ENCODE measurements around the gene AKT3.

AKT3 gene

DNA sequence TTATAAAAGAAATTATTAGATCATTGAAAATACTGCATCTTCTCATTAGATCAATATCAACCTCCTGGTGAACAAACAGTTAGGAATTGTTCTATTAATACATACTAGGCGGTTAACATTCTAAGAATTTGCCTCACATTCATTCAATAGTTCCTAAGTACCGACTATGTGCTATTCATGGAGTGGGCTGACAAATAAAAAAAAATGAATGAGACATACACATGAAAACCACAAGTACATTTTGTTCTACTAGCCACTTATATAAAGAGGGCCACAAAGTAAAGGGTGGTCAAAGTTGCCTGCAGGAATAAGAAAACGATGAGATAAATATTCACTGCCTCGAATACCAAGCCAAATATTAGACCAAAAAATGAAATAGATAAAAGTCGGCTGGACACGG, 299.8 kb downstream of the AKT3 start:
- no peak for DNase-seq (ENCODE audit: low spot score)

DNA sequence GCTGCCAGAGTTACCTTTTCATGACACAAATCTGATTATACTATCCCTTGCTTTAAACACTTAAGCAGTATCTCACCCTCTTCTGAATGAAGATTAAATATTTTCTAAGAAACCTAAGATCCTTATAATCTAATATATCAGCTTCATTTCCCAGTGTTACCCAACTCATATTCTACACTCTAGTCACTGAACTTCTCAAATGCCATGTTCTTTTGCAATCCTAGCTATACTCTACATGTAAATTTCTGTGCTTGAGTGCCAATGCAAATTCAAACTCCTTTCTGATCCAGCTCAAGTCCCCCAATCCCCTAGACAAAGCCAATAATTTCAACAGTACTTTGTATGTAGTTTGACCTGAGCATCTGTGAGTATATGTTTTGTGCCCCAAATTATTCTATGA, 300.3 kb downstream of the AKT3 start:
- DNase-seq (ENCODE audit: low spot score), result no peak

DNA sequence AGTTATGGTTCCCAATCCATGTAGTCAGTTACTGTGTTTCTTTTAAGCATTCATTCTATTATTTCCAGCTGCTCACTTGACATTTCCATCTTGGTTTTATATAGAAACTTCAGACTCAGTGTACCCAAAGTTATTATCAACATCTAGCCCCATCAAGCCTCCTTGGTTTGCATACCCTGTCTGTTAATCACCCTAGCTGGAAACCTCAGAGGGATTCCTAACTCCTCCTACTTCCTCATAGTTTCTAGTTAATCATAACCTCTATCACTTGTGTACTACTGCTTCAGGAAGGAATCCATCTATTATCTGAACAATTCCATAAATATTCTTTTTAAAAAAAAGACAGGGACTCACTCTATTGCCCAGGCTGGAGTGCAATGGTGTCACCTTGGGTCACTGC, 300.9 kb downstream of the AKT3 start:
- no peak for DNase-seq (ENCODE audit: low spot score)

DNA sequence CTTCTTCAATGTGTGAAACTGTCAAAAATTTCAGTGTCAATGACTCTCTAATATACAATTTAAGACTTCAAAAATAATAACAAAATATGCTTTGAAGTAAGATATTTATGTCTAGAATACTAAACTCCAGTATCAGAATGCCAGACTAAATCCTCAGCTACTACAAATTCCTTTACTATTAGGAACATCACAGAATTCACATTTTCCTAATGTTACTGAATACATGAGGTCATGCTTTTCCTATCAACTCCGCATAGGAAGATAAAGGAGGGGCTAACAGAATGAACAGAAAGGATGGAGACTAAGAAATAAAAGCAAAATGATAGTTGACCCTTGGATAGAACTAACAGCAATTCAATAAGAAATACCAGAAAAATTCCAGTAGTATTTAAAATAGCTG, 301.5 kb downstream of the AKT3 start:
- no peak for DNase-seq (ENCODE audit: low spot score)

DNA sequence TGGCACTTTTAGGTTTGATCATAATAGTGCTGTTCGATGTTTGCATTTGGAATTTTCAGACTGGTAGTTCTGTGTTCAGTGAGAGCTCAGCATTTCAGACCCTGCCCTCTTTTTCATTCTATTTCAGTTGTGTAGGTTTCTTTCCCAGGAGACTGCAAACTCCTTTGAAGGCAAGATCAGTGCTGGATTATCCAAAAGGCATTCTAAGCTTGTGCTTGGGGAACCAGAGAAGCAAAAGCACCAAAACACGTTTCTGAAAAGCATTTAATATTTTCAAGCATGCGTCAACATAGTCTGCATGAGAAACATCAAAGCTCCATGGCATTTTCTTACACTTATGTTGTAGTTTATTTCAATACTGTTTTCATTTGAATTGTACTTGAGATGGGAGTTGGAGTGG, 302.2 kb downstream of the AKT3 start:
- no peak for DNase-seq (ENCODE audit: low spot score)

DNA sequence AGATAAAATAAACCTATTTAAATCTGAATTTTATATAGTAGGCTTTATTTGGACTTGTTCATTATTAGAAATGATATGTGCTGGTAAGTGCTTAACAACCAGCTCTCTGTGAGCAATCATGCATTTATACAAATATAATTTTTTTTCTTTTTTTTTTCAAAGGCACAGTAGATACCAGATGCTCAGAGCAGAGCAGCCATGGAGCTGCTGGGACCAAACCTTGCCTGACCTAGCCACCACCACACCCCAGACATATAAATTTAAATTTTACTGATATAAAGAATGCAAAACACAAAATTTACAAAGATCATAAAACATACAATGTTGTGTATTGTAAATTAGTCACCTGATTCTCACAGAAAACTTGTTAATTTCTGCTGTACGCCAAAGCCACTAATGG, 303.6 kb downstream of the AKT3 start:
- no peak for DNase-seq (ENCODE audit: low spot score)

DNA sequence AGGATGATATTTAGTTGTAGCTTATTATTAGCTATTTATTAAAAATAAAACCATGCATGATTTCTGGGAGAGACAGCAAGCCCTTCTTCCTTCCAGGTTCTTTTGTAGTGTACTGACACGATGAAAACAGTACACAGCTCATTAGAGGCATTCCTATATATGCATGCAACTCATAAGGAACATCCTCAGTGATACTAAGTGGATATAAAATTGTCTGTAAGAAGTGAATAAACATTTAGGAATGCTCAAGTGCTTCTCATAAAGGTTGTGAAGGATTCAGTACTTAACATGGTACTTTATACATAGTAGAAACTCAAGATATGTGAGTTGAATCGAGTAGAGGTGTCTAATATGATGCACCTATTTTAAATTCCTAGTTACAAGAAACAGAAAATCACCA, 306.5 kb downstream of the AKT3 start:
- no peak for DNase-seq (ENCODE audit: low spot score)

DNA sequence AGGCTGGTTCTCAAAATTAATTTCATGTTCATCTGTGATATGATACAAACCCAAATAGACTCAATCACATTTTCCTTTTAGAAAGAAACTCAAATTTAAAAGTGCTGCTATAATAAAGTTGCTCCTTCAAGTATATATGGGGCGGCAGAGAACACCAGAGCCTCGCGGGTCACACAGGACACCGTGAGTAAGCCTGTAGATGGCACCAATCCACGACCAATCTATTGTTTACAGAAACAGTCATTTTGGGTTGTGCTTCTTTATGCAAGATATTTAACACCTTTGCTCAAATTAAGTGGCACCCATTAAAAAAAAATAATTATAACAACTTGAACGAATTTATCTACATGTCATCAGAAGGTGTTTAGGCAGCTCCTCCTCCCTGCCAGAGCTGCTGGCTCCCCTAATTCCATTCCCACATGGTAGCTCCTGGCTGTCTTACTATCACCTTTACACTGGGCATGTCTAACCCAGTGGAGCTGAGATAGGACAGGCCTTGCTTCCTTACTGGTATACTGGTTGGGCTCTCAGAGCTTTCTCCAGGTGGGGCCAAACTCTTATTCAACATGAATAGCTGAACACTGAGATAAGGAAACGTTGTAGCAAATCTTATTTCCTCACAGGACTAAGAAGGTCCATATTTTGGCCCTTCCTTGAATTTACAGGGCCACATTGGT, 307.2 kb downstream of the AKT3 start:
- DNase-seq (ENCODE audit: low spot score), result no peak

DNA sequence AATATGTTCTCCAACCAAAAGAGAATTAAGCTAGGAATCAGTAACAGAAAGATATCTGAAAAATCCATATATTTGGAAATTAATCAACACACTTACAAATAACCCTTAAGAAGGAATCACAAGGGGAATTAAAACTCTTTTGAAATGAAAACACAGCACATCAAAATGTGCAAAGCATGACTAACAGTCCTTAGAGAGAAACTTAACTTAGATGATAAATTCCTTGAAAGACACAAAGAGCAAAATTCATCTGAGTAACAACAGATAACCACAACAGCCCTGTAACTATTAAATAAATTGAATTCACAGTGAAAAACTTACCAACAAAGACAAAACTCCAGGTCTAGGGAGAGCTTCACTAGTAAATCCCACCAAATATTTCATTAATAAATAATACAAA, 310.4 kb downstream of the AKT3 start:
- DNase-seq (ENCODE audit: low spot score), result no peak

DNA sequence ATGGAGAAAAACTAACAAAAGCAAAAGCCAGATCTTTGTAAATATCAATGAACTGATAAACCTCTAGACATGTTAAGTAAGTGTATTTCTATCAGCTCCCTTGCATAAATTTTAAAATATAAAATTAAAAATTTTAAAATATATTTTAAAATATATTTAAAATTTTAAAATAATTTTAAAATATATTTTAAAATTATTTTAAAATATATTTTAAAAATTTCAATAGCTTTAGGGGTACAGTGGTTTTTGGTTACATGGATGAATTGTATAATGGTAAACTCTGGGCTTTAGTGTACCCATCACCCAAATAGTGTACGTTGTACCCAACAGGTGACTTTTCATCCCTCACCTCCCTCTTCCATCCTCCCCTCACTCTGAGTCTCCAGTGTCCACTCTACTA, 315.0 kb downstream of the AKT3 start:
- DNase-seq (ENCODE audit: low spot score), result no peak

DNA sequence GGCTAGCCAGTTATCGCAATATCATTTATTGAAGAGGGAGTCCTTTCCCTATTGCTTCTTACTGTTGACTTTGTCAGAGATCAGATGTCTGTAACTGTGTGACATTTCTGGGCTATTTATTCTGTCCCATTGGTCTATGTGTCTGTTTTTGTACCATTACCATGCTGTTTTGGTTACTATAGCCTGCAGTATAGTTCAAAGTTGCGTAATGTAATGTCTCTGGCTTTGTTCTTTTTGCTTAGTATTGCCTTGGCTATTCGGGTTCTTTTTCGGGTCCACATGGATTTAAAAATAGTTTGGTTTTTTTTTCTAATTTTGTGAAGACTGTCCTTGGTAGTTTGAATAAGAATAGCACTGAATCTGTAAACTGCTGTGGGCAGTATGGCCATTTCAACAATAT, 320.5 kb downstream of the AKT3 start:
- no peak for DNase-seq (ENCODE audit: low spot score)

DNA sequence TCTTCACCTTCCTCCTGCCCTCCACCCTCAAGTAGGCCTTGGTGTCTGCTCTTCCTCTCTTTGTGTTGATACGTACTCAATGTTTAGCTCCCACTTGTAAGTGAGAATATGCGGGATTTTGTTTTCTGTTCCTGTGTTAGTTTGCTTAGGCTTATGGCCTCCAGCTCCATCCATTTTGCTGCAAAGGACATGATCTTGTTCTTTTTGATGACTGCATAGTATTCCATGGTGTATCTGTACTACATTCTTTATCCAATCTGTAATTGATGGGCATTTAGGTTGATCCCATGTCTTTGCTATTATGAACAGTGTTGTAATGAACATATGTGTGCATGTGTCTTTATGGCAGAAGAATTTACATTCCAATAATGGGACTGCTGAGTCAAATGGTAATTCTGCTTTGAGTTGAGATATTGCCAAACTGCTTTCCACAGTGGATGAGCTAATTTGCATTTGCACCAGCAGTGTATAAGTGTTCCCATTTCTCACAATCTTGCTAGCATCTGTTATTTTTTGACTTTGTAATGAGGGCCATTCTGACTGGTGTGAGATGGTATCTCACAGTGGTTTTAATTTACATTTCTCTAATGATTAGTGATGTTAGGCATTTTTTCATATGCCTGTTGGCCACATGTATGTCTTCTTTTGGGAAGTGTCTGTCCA, 321.5 kb downstream of the AKT3 start:
- DNase-seq (ENCODE audit: low spot score), result no peak

DNA sequence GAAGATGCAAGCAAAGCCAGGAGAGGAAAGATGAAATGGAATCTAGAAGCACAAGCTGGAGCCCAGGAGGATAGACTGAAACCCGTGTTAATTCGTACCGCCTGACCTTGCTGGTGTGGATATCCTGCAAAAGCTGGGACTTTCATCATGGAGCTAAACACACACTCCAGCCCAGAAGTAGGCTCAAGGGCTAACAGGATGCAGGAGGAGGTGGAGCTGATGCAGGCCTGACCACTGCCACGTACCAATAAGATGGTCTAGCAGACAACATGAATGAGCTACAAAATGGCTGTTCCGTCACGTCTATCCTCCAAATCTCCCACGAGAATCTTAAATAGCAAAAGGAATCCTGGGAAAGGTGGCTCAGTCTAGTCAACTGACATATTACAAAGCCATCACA, 323.9 kb downstream of the AKT3 start:
- DNase-seq (ENCODE audit: low spot score), result no peak

DNA sequence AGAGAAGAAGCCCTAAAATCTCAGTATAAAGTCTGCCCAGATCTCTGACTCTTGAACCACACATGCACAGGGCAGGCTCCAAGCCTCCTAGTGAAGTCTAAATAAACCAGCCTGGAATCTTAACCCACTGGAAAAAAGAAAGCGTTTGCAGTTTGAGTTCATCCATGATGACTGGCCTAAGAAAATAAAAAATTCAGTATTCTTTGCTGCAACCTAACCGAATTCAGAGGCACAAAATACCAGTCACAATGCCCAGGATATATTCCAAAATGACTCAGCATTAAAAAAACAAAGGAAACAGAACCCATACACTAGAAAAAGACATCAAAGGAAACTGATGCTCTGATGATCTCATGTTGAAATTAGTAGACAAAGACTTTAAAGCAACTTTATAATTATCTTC, 325.0 kb downstream of the AKT3 start:
- DNase-seq (ENCODE audit: low spot score), result no peak

DNA sequence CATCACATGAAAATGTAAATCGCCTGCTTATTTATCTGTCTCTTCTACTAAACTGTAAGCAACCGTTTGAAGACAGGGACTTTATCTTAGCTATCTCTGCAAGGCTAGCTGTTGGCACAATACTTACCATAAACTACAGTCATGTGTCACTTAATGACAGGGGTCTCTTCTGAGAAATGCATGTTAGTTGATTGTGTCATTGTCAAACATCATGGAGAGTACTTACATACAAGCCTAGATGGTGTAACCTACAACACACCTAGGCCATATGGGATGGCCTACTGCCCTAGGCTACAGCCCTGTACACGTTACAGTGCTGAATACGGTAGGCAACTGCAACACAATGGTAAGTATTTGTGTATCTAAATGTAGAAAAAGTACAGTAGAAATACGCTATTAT, 326.3 kb downstream of the AKT3 start:
- no peak for DNase-seq (ENCODE audit: low spot score)

DNA sequence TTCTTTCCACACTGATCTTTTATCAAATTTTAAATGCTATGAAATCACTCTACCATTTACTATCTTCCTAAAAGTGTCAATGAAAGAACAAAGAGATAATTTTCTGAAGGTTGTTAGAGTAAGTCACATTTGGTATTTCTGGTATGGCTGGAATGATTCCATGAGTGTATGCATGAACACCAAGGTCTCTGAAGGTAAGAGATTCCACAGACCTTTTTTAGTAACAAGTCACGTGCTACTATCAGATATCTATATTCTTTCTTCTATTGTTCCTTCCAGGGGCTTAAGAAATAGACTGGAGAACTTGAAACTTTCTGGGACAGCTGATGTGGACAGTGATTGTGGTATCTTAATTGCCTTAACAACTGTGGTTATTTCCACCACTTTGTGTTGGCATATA, 329.2 kb downstream of the AKT3 start:
- no peak for DNase-seq (ENCODE audit: low spot score)

DNA sequence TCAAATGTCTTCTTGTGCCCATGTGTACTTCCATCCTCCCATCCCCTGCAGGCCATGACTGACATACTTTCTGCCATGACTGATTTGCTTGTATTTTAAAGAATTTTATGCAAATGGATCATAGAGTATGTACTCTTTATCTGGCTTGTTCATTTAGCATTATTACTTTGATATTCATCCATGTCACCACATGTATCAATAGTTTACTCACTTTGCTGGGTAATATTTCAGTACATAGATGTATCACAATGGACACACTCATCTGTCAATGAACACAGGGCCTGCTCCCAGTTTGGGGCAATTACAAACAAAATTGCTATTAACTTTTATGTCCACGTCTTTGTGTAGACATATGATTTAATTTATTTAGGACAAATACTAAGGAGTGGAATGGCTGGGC, 335.1 kb downstream of the AKT3 start:
- DNase-seq (ENCODE audit: low spot score), result no peak

DNA sequence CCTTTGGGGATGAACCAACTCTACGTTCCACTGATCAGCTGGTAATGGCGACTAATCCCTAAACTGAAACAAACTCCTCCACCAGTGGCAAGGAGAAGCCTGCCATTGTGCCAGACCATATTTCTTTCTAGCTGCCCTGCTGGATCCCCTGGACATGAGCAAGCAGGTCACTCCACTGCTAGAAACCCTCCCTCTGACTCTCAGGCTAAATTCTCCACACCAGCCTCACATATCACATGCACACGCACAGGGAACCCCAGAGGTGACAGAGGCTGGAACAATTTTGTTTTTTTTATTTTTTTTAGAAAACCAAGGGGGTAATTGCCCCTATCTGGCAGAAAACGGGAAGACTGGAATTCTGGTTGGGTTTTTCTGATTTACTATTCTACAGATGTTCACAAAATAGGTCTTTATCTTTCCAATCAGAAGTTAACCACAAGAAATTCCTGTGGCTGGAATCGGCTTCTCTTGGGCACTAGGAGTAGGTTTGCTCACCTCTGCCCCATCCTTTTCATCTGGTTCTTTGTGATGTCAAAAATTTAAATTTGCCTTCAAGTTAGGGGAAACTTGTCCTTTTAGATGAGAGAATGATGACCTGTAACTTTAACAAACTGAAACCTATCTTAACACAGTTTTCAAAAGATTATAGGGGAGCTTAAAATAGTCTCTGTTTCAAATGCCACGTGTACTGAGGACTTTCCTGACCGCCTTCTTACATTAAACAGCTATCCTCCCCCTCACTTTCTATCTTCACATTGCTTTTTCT, 336.1 kb downstream of the AKT3 start:
- DNase-seq (ENCODE audit: low spot score), result no peak

DNA sequence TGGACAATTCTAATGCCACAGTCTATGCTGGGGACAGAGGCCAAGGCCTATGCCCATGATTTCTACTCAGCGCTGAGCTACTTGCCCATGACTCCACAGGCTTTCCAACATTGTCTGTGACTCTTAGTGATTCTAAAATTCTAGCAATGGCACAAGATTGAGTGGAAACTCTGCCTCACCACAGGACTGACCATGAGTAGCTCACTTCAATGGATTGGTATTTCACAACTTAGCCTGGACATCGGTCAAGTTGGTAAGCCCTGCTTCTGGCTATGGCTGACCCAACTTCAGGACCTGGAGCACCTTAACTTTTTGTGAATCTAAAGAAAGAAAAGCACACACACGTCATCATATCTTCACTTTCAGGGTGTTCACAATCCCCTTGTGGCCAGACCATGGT, 339.1 kb downstream of the AKT3 start:
- DNase-seq (ENCODE audit: low spot score), result no peak

DNA sequence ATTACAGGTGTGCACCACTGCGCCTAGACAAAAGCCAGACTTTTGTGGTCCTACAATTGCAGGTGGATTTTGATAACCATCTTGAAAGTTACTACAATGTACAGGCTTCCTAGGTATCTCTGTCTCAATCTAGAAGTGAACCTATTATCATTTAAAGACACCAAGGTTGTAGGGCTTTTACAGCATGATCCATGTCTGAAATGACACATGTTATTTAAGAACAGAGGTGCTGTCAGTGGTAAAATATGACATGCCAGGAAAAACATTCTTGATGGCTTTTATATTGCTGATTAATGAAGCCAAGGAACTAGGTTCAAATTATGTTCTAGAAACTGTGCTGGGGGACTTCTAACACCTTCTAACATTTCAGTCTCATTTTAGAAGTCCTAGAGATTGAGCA, 341.1 kb downstream of the AKT3 start:
- no peak for DNase-seq (ENCODE audit: low spot score)

DNA sequence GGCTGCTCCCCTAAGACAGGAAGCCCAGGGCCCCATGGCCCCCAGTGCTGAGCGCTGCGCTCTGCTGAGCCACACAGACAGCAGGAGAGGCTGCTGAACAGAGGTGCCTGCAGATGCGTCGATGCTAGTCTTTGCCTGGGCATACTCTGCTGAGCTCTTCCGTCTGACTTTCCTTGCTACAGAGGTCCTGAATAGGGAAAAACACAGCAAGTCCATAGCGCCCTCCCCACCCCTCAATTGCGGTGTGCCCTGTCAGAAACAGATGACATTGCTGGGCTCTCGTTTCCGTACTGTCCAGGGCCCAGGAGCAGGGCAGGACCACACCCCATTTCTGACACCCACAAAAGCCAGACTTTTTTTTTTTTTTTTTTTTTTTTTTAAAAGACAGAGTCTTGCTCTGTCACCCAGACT, 341.7 kb downstream of the AKT3 start:
- peak; percentile 33 for DNase-seq (ENCODE audit: low spot score)

DNA sequence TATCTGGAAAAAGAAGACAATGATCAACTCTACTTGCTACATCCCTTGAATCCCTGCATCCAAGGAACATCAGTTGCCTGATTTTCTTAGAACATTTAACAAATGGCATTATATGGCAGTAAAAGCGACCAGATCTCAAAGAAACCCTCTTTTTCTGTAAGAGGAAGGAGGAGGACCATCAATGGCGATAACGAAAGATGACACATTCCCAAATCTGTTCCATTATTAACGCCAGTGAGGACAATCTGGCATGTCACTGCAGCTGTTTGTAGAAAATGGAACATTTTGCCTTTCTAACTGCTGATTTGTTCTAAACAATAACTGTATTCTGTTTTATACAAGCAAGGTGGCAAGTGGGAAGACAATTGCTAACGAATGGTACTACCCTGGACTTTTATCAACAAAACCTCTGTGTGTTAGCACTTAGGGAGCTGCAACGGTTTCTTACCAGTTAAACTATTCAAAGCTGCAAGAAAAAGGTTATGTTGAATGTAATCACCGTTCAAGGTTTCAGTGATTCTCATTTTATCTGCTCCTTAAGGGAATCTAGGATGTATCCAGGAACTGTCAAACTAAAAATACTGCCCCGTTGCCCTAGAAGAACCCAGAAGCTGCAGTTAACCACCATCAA, 342.3 kb downstream of the AKT3 start:
- DNase-seq (ENCODE audit: low spot score), result no peak

All from CD4-positive, alpha-beta T cell treated with Interleukin-6 at 100 ng/mL for 8 hours (primary cell).